Measurements from ENCODE around the gene TCHHL1. TPM values are rescaled to one million over a fixed set of nuclear protein-coding genes. Genes with fewer than 3 reads are reported as not detected.

Gene TCHHL1
- not detected for polyA plus RNA-seq (2012; ENCODE audit: insufficient read depth, insufficient read length, low read depth)

- TF ChIP-seq, protein P1, sequence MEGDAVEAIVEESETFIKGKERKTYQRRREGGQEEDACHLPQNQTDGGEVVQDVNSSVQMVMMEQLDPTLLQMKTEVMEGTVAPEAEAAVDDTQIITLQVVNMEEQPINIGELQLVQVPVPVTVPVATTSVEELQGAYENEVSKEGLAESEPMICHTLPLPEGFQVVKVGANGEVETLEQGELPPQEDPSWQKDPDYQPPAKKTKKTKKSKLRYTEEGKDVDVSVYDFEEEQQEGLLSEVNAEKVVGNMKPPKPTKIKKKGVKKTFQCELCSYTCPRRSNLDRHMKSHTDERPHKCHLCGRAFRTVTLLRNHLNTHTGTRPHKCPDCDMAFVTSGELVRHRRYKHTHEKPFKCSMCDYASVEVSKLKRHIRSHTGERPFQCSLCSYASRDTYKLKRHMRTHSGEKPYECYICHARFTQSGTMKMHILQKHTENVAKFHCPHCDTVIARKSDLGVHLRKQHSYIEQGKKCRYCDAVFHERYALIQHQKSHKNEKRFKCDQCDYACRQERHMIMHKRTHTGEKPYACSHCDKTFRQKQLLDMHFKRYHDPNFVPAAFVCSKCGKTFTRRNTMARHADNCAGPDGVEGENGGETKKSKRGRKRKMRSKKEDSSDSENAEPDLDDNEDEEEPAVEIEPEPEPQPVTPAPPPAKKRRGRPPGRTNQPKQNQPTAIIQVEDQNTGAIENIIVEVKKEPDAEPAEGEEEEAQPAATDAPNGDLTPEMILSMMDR (IDR thresholded peaks at IDR 0.05; ENCODE audit: low read depth, low read length): no peak
- Histone ChIP-seq H3K27me3 (peaks cover 10% of the 10 kb centered on the region), H3K9me3 (no peaks in the 10 kb centered on the region), H3K4me3 (ENCODE audit: low read depth, low read length) (no peak within 1 kb of the TSS), H3K4me1 (no peaks in the 10 kb centered on the region), H3K36me3 (no peaks in the 10 kb centered on the region)
- DNase-seq: no peak
These were observed at the start of gene TCHHL1 for GRCh38 chr1:152089014-152089674. Gene TCHHL1 (minus strand): TSS chr1:152089064. CDS start chr1:152088143, 921 bp downstream.

GRCh38 chr1:152137215-152137614, 48.4 kb upstream of the TCHHL1 start:
- Histone ChIP-seq H3K4me3 (ENCODE audit: low read depth, low read length) (no peak overlapping the region), H3K4me1 (no peaks in the 10 kb centered on the region), H3K36me3 (no peaks in the 10 kb centered on the region), H3K27me3 (no peaks in the 10 kb centered on the region), H3K9me3 (no peaks in the 10 kb centered on the region)
- no peak for DNase-seq
- TF ChIP-seq, protein P1 (IDR thresholded peaks at IDR 0.05; ENCODE audit: low read depth, low read length): no peak

GRCh38 chr1:152130186-152130585, 41.3 kb upstream of the TCHHL1 start:
- H3K4me1 ChIP-seq: no peaks in the 10 kb centered on the region
- peaks cover 5% of the 10 kb centered on the region for H3K27me3 ChIP-seq
- H3K4me3 ChIP-seq (ENCODE audit: low read depth, low read length): no peak overlapping the region
- no peaks in the 10 kb centered on the region for H3K9me3 ChIP-seq
- no peaks in the 10 kb centered on the region for H3K36me3 ChIP-seq
- TF ChIP-seq, protein P1 (IDR thresholded peaks at IDR 0.05; ENCODE audit: low read depth, low read length): no peak
- DNase-seq: no peak

GRCh38 chr1:152127673-152128072, 38.8 kb upstream of the TCHHL1 start:
- TF ChIP-seq, protein P1 (IDR thresholded peaks at IDR 0.05; ENCODE audit: low read depth, low read length): no peak
- DNase-seq: no peak
- peaks cover 8% of the 10 kb centered on the region for H3K27me3 ChIP-seq
- H3K36me3 ChIP-seq: no peaks in the 10 kb centered on the region
- H3K4me1 ChIP-seq: no peaks in the 10 kb centered on the region
- H3K9me3 ChIP-seq: no peaks in the 10 kb centered on the region
- no peak overlapping the region for H3K4me3 ChIP-seq (ENCODE audit: low read depth, low read length)

DNA sequence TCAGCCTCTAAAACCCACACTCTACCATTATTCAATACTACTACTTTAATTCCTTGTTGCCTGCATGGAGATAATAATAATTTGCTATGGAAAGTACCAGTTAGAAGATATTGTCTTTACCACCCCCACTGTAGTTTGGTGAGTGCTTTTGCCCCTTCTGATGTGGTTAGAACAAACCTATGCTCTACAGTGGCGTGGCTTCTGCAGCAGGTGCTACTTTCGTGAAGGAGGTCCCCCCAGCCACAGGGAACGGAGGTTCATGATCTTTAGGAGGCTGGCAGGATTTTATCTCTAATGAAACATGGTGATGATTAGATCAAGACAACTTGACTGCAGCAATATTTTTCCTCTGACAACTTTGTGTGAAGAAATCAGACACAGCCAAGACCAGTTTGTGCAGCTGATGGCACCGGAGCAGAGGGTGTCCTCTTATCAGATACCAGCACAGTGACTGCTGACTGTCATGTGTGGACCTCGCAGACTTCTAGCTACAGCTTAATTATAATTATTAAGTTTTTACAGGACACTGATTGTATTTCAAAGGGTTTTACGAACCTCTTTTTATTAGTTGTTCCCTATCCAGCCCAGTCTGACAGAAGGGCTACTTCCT, 37.1 kb upstream of the TCHHL1 start:
- no peaks in the 10 kb centered on the region for H3K9me3 ChIP-seq
- no peaks in the 10 kb centered on the region for H3K4me1 ChIP-seq
- no peak overlapping the region for H3K4me3 ChIP-seq (ENCODE audit: low read depth, low read length)
- TF ChIP-seq, protein P1 (IDR thresholded peaks at IDR 0.05; ENCODE audit: low read depth, low read length): no peak
- H3K36me3 ChIP-seq: no peaks in the 10 kb centered on the region
- H3K27me3 ChIP-seq: peaks cover 14% of the 10 kb centered on the region
- no peak for DNase-seq

DNA sequence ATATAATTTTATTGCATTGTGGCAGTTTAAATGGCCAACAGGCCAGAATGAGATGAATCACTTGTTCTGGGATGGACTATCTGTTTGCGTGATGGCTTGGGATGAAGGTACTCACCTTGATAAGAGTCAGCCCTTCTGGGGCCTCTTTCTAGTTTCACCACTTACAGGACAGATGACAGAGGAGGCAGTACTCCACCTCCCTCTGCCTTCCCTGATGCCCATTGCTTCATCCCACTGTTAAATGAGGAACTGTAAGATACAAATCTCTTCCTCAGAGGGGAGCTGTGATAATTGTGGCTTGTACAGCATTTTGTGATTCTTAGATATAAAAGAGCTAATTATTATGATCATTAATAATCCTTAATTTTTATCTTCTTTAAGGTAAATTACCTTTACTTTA, 30.1 kb upstream of the TCHHL1 start:
- Histone ChIP-seq H3K27me3 (peaks cover 22% of the 10 kb centered on the region), H3K4me3 (ENCODE audit: low read depth, low read length) (no peak overlapping the region), H3K36me3 (no peaks in the 10 kb centered on the region), H3K4me1 (no peaks in the 10 kb centered on the region), H3K9me3 (no peaks in the 10 kb centered on the region)
- DNase-seq: no peak
- TF ChIP-seq, protein P1 (IDR thresholded peaks at IDR 0.05; ENCODE audit: low read depth, low read length): no peak
